GM12878 (cell line): ENCODE measurements around the gene MTCH2. TPM values are rescaled to one million over a fixed set of nuclear protein-coding genes. Genes with fewer than 3 reads are reported as not detected.

Experiments
- ATAC-seq: fragments of 200-7000 bp; cut with Tn5 transposase; 3 replicates; pipeline ENCODE4 v1.9.1; 2020; ENCODE audit warnings: mild to moderate bottlenecking, moderate library complexity
- BruUV-seq: library from RNA; stranded (reverse); fragments of 400-500 nt; replicated peaks from 2 replicates; lab custom pipeline; 2021; lab: Mats Ljungman, UMichigan
- CTCF ChIA-PET: fragments of 300-600 bp; sonication (Branson Sonifier 250); formaldehyde crosslinking; extraction: SDS; loops from one replicate; lab custom pipeline; 2021; ENCODE audit warnings: inconsistent platforms; lab: Yijun Ruan, JAX
- POLR2A ChIA-PET: fragments of 350-600 bp; formaldehyde crosslinking; extraction: SDS; loops from one replicate; lab custom pipeline; 2021; ENCODE audit warnings: inconsistent platforms; lab: Charles Lee
- RAD21 ChIA-PET: fragments of 300-600 bp; sonication (Branson Sonifier 250); formaldehyde crosslinking; loops from one replicate; lab custom pipeline; 2023; ENCODE audit warnings: antibody characterized with exemption; ENCODE audit not compliant: unreplicated experiment; lab: Charles Lee
- SMC1A ChIA-PET: fragments of 300-600 bp; sonication (Branson Sonifier 250); formaldehyde crosslinking; loops from one replicate; lab custom pipeline; 2023; ENCODE audit not compliant: unreplicated experiment, uncharacterized antibody; lab: Charles Lee
- DNase-seq: peaks from one replicate; pipeline ENCODE4 v3.0.0-alpha.2; 2011; ENCODE audit warnings: low read depth, low spot score
- FAIRE-seq: peaks from 3 replicates; lab custom pipeline; 2011; peaks lifted over from hg19 to GRCh38; lab: Jason Lieb, UNC
- H2AFZ ChIP-seq: 2 replicates; pipeline ENCODE4 v1.6.0; 2011; ENCODE audit warnings: low read depth, low read length, control low read depth; ENCODE audit not compliant: control insufficient read depth
- H3K27ac ChIP-seq: 2 replicates; pipeline ENCODE4 v1.5.1; 2011; ENCODE audit warnings: control low read depth; ENCODE audit not compliant: control insufficient read depth, insufficient read depth
- H3K27me3 ChIP-seq, 2 experiments: replicated peaks in 1 of 2; 2 replicates each; pipeline versions ENCODE4 v1.6.0 to v1.6.1; 2011; ENCODE audit warnings: low read length in 1 of 2; ENCODE audit not compliant: control insufficient read depth in 2 of 2, insufficient read depth in 2 of 2
- H3K36me3 ChIP-seq, 2 experiments: 2 replicates each; pipeline ENCODE4 v1.5.1; 2011; ENCODE audit warnings: low read length in 1 of 2; ENCODE audit not compliant: control insufficient read depth in 2 of 2, insufficient read depth in 2 of 2
- H3K4me1 ChIP-seq: 2 replicates; pipeline ENCODE4 v1.6.1; 2011; ENCODE audit warnings: mild to moderate bottlenecking, low read length, moderate library complexity, mixed read lengths; ENCODE audit not compliant: control insufficient read depth, insufficient read depth
- H3K4me2 ChIP-seq: 2 replicates; pipeline ENCODE4 v1.6.0; 2011; ENCODE audit warnings: control low read depth; ENCODE audit not compliant: control insufficient read depth, insufficient read depth
- H3K4me3 ChIP-seq: fragments of 200-600 bp; sonication (generic); 2 replicates; pipeline ENCODE4 v1.5.1; 2016
- H3K79me2 ChIP-seq: 2 replicates; pipeline ENCODE4 v1.6.0; 2011; ENCODE audit warnings: low read length; ENCODE audit not compliant: control insufficient read depth, insufficient read depth
- H3K9ac ChIP-seq: 2 replicates; pipeline ENCODE4 v1.8.0; 2011; ENCODE audit warnings: low read length, control low read depth, mixed read lengths; ENCODE audit not compliant: control insufficient read depth, insufficient read depth
- H3K9me3 ChIP-seq: replicated peaks from 3 replicates; pipeline ENCODE4 v1.5.1; 2011; ENCODE audit warnings: mild to moderate bottlenecking, low read length; ENCODE audit not compliant: control insufficient read depth, insufficient read depth
- H4K20me1 ChIP-seq: 2 replicates; pipeline ENCODE4 v1.6.0; 2011; ENCODE audit not compliant: control insufficient read depth, insufficient read depth
- HCFC1 ChIP-seq: fragments of 150-350 bp; IDR thresholded peaks from 2 replicates; pipeline ENCODE4 v1.6.1; 2014; ENCODE audit warnings: low read length
- HSF1 ChIP-seq: fragments of 150-350 bp; IDR thresholded peaks from 2 replicates; pipeline ENCODE4 v1.6.1; 2014; ENCODE audit warnings: mild to moderate bottlenecking, low read depth, low read length
- NBN ChIP-seq: fragments of 450-650 bp; IDR thresholded peaks from 2 replicates; pipeline ENCODE4 v1.6.1; 2016
- NR2C2 ChIP-seq: IDR thresholded peaks from 2 replicates; pipeline ENCODE4 v1.6.1; 2011; ENCODE audit warnings: borderline replicate concordance, low read depth; ENCODE audit not compliant: control insufficient read depth, insufficient read length
- RAD51 ChIP-seq: fragments of 450-650 bp; IDR thresholded peaks from 2 replicates; pipeline ENCODE4 v1.6.1; 2016; ENCODE audit warnings: moderate library complexity, mild to moderate bottlenecking, inconsistent platforms
- TCF12 ChIP-seq: IDR thresholded peaks from 2 replicates; pipeline ENCODE4 v1.6.1; 2011; ENCODE audit warnings: low read depth, mild to moderate bottlenecking, low read length
- TCF7 ChIP-seq: IDR thresholded peaks from 2 replicates; pipeline ENCODE4 v1.6.1; 2014; ENCODE audit warnings: antibody characterized with exemption, borderline replicate concordance
- ZNF622 ChIP-seq: fragments of 450-650 bp; IDR thresholded peaks from 2 replicates; pipeline ENCODE4 v1.6.1; 2017; ENCODE audit warnings: mild to moderate bottlenecking, inconsistent platforms
- ZZZ3 ChIP-seq: IDR thresholded peaks from 2 replicates; pipeline ENCODE4 v1.6.1; 2011; ENCODE audit warnings: low read depth; ENCODE audit not compliant: control insufficient read depth, insufficient read length
- WGBS: methylation state at CpG from one replicate; pipeline ENCODE4 v1.1.6; 2016; ENCODE audit warnings: low lambda C conversion rate; ENCODE audit not compliant: insufficient replicate concordance, insufficient coverage; ENCODE audit errors: missing lambda C conversion rate; 5-methylcytosine and 5-hydroxymethylcytosine counted together
- in situ Hi-C: fragments of 300-500 bp; cut with MboI; formaldehyde crosslinking; loops from 9 replicates; pipeline ENCODE4 v1.14.3; 2018; ENCODE audit warnings: mixed read lengths
- intact Hi-C: fragments of 100-400 bp; cut with micrococcal nuclease; formaldehyde crosslinking; loops from one replicate; pipeline ENCODE4 v1.14.2; 2022; ENCODE audit not compliant: unreplicated experiment
- polyA plus RNA-seq, 11 experiments: library from polyadenylated mRNA; depleted of rRNA in 4 of 11; unstranded in 6 of 11; stranded (reverse) in 5 of 11; fragments of >200 nt; fragmentation: Nextera tagmentation in 4 of 11; fragmentation: Illumina TruSeq in 1 of 11; extraction: Ambion mirVana in 4 of 11; extraction: Trizol in 1 of 11; gene quantifications; 1 replicate in 1 of 11; 2 replicates in 10 of 11; pipeline versions ENCODE4 v1.2.1 to v1.2.3, GENCODE V29; 2011 to 2016; ENCODE audit warnings: inconsistent platforms in 2 of 11, missing spikeins in 2 of 11, low read depth in 1 of 11
- total RNA-seq, 4 experiments: library from RNA; depleted of rRNA in 3 of 4; stranded (reverse); fragments of >200 nt in 3 of 4; fragmentation: Illumina TruSeq in 1 of 4; extraction: Trizol in 1 of 4; gene quantifications; 2 replicates each; pipeline versions ENCODE4 v1.2.1 to v1.2.3, GENCODE V29; 2013 to 2021
- TF ChIP-seq, protein P1 (sequence below): fragments of 450-650 bp; IDR thresholded peaks from 2 replicates; pipeline ENCODE4 v1.6.1; 2016; ENCODE audit warnings: mild to moderate bottlenecking

MTCH2 gene
- total and polyA plus RNA-seq, 10 of the 15 experiments (the other 5 are each of a cell fraction or from before 2014, with no cell fraction given), result 72.4 to 341 (median 144) TPM

DNA sequence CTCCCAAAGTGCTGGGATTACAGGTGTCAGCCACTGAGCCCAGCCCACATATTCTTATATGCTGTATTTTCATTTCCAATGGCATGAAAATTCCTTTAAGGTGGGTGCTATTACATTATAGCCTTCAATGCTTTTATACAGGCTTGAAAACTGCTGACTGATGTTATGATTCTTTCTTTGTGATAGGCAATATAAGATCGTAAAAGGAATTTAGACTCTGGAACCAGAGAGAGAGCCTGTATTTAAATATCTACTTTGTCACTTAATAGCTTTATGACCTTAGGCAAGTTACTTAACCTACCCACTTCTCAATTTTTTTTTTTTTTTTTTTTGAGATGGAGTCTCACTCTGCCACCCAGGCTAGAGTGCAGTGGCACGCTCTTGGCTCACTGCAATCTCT, 46.6 kb upstream of the MTCH2 start:
- intact Hi-C loops (no loop called here), in situ Hi-C loops (no loop called here)
- Histone ChIP-seq H4K20me1 (no peaks in the 10 kb centered on the region), H3K9ac (no peak overlapping the region), H3K79me2 (no peaks in the 10 kb centered on the region), H3K36me3 (no peaks in the 10 kb centered on the region), H3K4me3 (no peak overlapping the region), H3K4me2 (no peak overlapping the region), H3K27me3 (no peaks in the 10 kb centered on the region), H3K9me3 (no peaks in the 10 kb centered on the region), H3K27ac (no peak overlapping the region), H3K4me1 (no peaks in the 10 kb centered on the region), H2AFZ (no peak overlapping the region)
- TF ChIP-seq NR2C2 (no peak), NBN (no peak), HCFC1 (no peak), RAD51 (no peak), ZZZ3 (no peak), HSF1 (no peak), TCF7 (no peak), ZNF622 (no peak), TCF12 (no peak)
- TF ChIP-seq, protein P1, sequence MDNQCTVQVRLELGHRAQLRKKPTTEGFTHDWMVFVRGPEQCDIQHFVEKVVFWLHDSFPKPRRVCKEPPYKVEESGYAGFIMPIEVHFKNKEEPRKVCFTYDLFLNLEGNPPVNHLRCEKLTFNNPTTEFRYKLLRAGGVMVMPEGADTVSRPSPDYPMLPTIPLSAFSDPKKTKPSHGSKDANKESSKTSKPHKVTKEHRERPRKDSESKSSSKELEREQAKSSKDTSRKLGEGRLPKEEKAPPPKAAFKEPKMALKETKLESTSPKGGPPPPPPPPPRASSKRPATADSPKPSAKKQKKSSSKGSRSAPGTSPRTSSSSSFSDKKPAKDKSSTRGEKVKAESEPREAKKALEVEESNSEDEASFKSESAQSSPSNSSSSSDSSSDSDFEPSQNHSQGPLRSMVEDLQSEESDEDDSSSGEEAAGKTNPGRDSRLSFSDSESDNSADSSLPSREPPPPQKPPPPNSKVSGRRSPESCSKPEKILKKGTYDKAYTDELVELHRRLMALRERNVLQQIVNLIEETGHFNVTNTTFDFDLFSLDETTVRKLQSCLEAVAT, result no peak
- ChIA-PET SMC1A (interaction anchor here (1.0 kb wide), 1 partner anchor 260 kb away, joined by 3 read pairs; no protein-coding TSS in a partner anchor), POLR2A (no interaction called here), RAD21 (no interaction called here), CTCF (no interaction called here)
- ATAC-seq (no peak), DNase-seq (no peak), FAIRE-seq (no peak)
- BruUV-seq, result no TSS peak
- WGBS, result 100% methylated on average over 2 of the region's 2 CpGs
